ENCODE results near the gene OSBPL5.

DNA sequence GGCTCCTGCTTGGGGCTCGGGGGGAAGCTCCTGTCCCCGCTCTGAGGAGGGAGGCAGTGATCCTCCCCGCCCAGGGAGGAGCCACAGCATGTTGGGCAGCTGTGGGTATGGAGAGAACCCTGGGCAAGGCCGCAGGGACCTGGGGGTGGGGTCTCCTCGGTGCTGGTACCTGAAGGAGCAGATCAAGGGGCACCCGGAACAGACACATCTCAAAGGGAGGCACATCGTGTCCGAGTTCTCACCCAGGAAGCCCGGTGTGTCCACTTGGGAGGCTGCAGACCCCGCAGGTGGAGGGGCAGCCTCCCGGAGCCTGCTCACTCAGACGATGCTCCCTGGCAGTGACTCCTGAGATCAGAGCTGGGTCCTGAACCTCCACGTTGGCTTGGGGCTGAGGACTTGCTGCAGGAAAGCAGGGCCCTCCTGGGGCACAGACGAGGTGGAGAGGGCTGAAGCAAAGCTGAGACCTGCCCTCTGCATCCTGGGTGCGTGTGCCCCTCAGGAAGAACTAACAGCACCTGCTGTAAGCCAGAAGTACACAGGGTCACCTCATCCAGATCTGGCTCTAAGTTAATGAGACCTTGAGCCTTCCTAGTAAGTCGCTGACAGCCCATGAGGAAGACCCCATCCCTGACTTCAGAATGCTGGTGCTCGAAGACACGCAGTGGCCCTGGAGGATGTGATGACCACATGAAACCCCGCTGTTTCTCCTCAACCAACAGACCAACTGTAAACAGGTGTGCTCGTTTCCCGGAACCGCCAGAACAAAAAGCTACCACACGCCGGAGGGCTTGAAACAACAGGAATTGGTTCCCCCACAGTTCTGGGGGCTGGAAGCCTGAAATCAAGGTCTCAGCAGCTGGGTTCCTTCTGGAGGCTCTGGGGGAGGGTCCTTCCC lies 5.9 kb upstream of the OSBPL5 start:
- no peak for TF ChIP-seq FOXK2 (IDR thresholded peaks at IDR 0.05)
- TF ChIP-seq, protein P1, sequence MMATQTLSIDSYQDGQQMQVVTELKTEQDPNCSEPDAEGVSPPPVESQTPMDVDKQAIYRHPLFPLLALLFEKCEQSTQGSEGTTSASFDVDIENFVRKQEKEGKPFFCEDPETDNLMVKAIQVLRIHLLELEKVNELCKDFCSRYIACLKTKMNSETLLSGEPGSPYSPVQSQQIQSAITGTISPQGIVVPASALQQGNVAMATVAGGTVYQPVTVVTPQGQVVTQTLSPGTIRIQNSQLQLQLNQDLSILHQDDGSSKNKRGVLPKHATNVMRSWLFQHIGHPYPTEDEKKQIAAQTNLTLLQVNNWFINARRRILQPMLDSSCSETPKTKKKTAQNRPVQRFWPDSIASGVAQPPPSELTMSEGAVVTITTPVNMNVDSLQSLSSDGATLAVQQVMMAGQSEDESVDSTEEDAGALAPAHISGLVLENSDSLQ (IDR thresholded peaks at IDR 0.05) = no peak
- TF ChIP-seq FOXM1 (IDR thresholded peaks at IDR 0.05; ENCODE audit: borderline replicate concordance) = no peak
- no peak for TF ChIP-seq ZNF384 (IDR thresholded peaks at IDR 0.05)
- TF ChIP-seq TARDBP (IDR thresholded peaks at IDR 0.05) = no peak
- no peak for TF ChIP-seq BHLHE40 (IDR thresholded peaks at IDR 0.05; ENCODE audit: borderline replicate concordance)
- TF ChIP-seq HDGF (IDR thresholded peaks at IDR 0.05; ENCODE audit: borderline replicate concordance) = no peak
- TF ChIP-seq SUZ12 (IDR thresholded peaks at IDR 0.05) = no peak
- TF ChIP-seq CTBP1 (IDR thresholded peaks at IDR 0.05; ENCODE audit: borderline replicate concordance) = no peak
- TF ChIP-seq ARNT (IDR thresholded peaks at IDR 0.05) = no peak
- no peak for TF ChIP-seq FOXA1 (IDR thresholded peaks at IDR 0.05)
- TF ChIP-seq SP1 (IDR thresholded peaks at IDR 0.05) = no peak
